GM12892 (cell line): ENCODE measurements around the gene ZNRF1.

Experiments used
- POLR2A ChIP-seq: IDR thresholded peaks from 2 replicates; pipeline ENCODE4 v1.6.1; 2011; ENCODE audit warnings: low read depth, low read length, control low read depth
- TAF1 ChIP-seq: IDR thresholded peaks from 2 replicates; pipeline ENCODE4 v1.6.1; 2011; ENCODE audit warnings: low read depth, mild to moderate bottlenecking, control low read depth, low read length, borderline replicate concordance

DNA sequence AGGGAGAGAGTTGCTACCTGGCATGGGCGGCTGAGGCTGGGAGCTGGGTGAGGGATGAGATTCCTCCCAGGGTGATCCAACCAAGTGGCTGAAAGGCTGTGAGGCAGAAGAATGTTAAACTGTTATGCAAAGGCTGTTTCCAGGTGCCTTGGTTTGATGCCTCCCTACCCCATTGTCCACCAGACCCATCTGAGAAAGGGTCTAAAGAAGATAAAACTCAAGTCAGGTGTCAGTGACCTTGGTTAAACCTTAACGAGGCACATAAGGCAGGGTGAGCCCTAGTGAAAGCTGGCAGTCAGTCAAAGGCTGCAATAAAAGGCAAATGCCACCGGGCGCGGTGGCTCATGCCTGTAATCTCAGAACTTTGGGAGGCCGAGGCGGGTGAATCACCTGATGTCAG lies 94.0 kb downstream of the ZNRF1 start:
- no peak for TF ChIP-seq POLR2A
- no peak for TF ChIP-seq TAF1
